BE2C (cell line): ENCODE measurements around the gene ACTR1A.
A peak's percentile ranks its signal among the peaks of the same experiment; 100 is the strongest.

Source experiments
- DNase-seq: peaks from one replicate; pipeline ENCODE4 v3.0.0-alpha.2; 2020
- H3K27me3 ChIP-seq: fragments of 250-450 bp; sonication (Bioruptor Pico); 2 replicates; pipeline ENCODE4 v1.5.1; 2020; ENCODE audit warnings: mild to moderate bottlenecking
- H3K36me3 ChIP-seq: fragments of 250-450 bp; sonication (Bioruptor Pico); 2 replicates; pipeline ENCODE4 v1.5.1; 2020; ENCODE audit warnings: mild to moderate bottlenecking
- H3K4me1 ChIP-seq: fragments of 250-450 bp; sonication (Bioruptor Pico); 2 replicates; pipeline ENCODE4 v1.5.1; 2020
- H3K4me3 ChIP-seq: 2 replicates; pipeline ENCODE4 v1.5.1; 2011; ENCODE audit warnings: low read depth, low read length
- H3K9me3 ChIP-seq: fragments of 250-450 bp; sonication (Bioruptor Pico); 2 replicates; pipeline ENCODE4 v1.5.1; 2020
- TF ChIP-seq, protein P1 (sequence below): IDR thresholded peaks from 2 replicates; pipeline ENCODE4 v1.5.1; 2012; ENCODE audit warnings: mild to moderate bottlenecking, low read depth, low read length

ACTR1A gene

DNA sequence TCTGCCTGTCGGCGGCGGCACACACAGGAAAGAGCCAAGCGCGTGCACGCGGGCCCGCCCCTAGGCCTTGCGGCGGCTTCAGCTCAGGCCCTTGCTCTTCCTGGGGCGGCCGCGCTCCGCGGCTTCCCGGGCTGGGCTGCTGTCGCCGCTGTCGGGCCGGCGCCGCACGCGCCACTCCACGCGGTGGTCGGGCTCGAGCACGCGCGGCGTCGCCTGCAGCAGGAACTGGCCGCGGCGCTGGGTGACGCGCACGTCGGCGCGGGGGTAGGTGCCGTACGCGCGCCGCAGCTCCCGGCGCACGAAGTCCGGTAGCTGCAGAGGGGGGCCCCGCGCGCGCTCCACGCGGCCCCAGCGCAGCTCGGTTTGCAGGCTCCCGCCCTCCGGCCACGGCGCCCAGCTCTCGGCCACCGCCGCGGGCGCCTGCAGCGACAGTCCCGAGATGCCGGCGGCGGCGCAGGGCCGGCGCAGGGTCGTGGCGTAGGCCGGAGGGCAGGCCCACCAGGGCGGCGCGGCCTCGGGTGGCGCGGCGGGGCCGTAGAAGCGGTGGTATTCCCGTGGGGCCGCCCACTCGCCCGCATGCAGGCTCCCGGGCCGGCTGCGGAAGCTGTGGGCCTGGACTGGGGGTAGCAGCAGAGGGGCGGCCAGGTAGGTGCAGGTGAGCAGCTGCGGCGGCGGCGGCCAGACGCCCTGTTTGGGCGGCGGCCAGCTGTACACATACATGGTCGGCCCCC is 52.0 kb downstream of the ACTR1A start:
- peak; percentile 86 for DNase-seq
- Histone ChIP-seq H3K9me3 (no peaks in the 10 kb centered on the region), H3K36me3 (no peaks in the 10 kb centered on the region), H3K4me1 (no peaks in the 10 kb centered on the region), H3K27me3 (no peaks in the 10 kb centered on the region), H3K4me3 (peak overlapping the region; percentile 68)
- TF ChIP-seq, protein P1, sequence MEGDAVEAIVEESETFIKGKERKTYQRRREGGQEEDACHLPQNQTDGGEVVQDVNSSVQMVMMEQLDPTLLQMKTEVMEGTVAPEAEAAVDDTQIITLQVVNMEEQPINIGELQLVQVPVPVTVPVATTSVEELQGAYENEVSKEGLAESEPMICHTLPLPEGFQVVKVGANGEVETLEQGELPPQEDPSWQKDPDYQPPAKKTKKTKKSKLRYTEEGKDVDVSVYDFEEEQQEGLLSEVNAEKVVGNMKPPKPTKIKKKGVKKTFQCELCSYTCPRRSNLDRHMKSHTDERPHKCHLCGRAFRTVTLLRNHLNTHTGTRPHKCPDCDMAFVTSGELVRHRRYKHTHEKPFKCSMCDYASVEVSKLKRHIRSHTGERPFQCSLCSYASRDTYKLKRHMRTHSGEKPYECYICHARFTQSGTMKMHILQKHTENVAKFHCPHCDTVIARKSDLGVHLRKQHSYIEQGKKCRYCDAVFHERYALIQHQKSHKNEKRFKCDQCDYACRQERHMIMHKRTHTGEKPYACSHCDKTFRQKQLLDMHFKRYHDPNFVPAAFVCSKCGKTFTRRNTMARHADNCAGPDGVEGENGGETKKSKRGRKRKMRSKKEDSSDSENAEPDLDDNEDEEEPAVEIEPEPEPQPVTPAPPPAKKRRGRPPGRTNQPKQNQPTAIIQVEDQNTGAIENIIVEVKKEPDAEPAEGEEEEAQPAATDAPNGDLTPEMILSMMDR: no peak

DNA sequence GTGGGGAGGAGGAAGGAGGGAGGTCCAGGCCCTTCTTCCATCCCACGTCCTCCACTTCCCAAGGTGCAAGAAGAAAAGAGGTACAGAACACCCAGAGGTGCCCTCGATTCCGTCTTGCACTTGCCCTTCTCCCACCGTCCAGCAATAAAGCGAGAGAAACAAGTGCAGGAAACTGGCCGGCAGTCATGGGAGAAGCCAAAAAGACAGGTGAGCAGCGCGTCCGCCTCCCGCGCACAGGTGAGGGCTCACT is 52.5 kb downstream of the ACTR1A start:
- Histone ChIP-seq H3K4me3 (peak overlapping the region; percentile 68), H3K9me3 (no peaks in the 10 kb centered on the region), H3K36me3 (no peaks in the 10 kb centered on the region), H3K27me3 (no peaks in the 10 kb centered on the region), H3K4me1 (no peaks in the 10 kb centered on the region)
- TF ChIP-seq, protein P1: no peak
- DNase-seq: no peak

DNA sequence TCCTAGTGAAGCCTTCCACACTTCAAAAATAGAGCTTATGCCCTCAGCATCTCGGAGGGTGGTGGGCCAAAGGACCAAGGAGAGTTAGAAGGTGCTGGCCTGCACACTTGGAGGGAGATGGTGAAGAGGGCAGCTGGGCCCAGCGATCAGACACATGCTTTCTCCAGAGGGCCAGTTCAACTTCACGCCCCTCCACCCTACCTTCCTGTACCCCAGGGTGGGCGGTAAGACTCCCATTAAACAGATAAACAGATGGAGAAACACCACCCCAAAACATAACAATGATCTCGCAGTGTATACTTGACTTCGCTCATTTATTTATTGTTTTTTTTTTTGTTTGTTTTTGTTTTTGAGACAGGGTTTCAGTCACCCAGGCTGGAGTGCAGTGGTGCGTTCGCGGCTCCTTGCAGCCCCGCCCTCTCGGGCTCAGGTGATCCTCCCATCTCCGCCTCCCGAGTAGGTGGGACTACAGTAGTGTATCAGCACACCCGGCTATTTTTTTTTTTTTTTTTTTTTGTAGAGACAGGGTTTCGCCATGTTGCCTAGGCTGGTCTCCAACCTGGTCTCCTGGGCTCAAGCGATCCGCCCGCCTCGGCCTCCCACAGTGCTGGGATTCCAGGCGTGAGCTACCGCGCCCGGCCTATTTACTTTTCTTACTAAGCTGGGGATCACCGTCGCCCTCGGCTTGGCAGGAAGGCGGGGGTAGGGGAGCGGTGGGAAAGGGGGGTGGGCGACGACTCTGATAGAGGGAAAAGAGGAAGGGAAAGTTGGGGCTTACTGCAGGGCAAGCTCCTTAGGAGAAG is 53.0 kb downstream of the ACTR1A start:
- Histone ChIP-seq H3K27me3 (no peaks in the 10 kb centered on the region), H3K36me3 (no peaks in the 10 kb centered on the region), H3K4me1 (no peaks in the 10 kb centered on the region), H3K9me3 (no peaks in the 10 kb centered on the region), H3K4me3 (peak overlapping the region; percentile 68)
- TF ChIP-seq, protein P1: no peak
- DNase-seq: peak; percentile 41

DNA sequence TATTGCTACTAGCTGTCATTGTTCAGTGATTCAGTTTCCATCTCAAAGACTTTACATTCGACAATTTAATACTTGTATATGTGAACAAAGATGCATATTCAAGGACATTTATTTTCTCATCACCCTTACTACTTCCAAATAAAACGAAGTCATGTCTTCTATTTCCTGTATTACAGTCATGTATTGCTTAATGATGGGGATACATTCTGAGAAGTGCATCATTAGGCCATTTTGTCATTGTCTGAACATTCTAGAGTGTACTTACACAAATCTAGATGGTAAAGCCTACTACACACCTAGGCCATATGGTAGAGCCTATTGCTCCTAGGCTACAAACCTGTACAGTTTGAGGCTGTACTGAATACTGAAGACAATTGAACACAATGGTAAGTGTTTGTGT is 57.7 kb downstream of the ACTR1A start:
- Histone ChIP-seq H3K4me3 (no peak overlapping the region), H3K4me1 (no peaks in the 10 kb centered on the region), H3K9me3 (no peaks in the 10 kb centered on the region), H3K36me3 (no peaks in the 10 kb centered on the region), H3K27me3 (no peaks in the 10 kb centered on the region)
- TF ChIP-seq, protein P1: no peak
- no peak for DNase-seq

DNA sequence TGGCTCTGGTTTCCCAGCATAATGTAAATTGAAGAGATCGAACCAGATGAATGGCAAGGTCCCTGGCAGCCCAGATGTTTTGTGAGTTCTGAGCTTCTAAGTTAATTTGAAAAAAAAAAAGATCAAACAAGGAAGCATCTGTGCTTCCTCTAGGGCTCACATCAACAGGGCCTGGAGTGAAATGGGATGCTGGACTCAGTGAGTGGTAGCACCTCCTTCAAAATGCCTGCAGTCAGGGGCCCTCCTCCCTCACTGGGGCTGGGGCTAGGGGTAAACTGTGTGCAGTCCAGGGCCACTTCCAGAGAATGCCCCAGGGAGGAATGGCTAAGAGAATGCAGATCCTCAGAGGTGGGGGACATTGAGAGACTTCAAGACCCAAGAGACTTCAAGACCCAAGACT is 64.1 kb downstream of the ACTR1A start:
- Histone ChIP-seq H3K9me3 (no peaks in the 10 kb centered on the region), H3K27me3 (no peaks in the 10 kb centered on the region), H3K36me3 (no peaks in the 10 kb centered on the region), H3K4me3 (no peak overlapping the region), H3K4me1 (no peaks in the 10 kb centered on the region)
- DNase-seq: no peak
- TF ChIP-seq, protein P1: no peak

DNA sequence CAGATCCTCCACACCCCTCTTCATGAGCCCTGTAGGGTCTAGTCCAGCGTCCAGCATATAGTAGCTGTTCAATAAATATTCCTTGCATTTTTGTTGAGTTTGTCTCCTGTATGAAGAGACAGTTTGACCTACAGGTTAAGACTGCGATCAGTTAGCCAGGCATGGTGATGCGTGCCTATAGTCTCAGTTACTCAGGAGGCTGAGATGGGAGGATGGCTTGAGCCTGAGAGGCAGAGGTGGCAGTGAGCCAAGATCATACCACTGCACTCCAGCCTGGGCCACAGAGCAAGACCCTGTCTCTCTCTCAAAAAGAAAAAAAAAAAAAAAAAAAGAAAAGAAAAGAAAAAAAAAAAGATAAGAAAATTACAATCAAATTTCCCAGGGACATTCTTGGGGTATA is 65.0 kb downstream of the ACTR1A start:
- DNase-seq: no peak
- no peaks in the 10 kb centered on the region for H3K36me3 ChIP-seq
- no peaks in the 10 kb centered on the region for H3K27me3 ChIP-seq
- no peaks in the 10 kb centered on the region for H3K9me3 ChIP-seq
- TF ChIP-seq, protein P1: no peak
- no peaks in the 10 kb centered on the region for H3K4me1 ChIP-seq
- no peak overlapping the region for H3K4me3 ChIP-seq
